Measurements from ENCODE around the gene DLG5.

Gene DLG5

GRCh38 chr10:77902159-77902558 lies 24.4 kb downstream of the DLG5 start:
- H3K4me3 ChIP-seq (ENCODE audit: low read length), result no peak overlapping the region
- no peak for TF ChIP-seq CTCF (IDR thresholded peaks at IDR 0.05; ENCODE audit: insufficient read depth, low read depth, low read length, missing control alignments)
- DNase-seq (ENCODE audit: low read depth), result no peak

GRCh38 chr10:77901743-77902142 lies 24.8 kb downstream of the DLG5 start:
- H3K4me3 ChIP-seq (ENCODE audit: low read length), result no peak overlapping the region
- DNase-seq (ENCODE audit: low read depth), result no peak
- no peak for TF ChIP-seq CTCF (IDR thresholded peaks at IDR 0.05; ENCODE audit: insufficient read depth, low read depth, low read length, missing control alignments)

GRCh38 chr10:77899690-77900089 lies 26.9 kb downstream of the DLG5 start:
- no peak overlapping the region for H3K4me3 ChIP-seq (ENCODE audit: low read length)
- DNase-seq (ENCODE audit: low read depth), result no peak
- no peak for TF ChIP-seq CTCF (IDR thresholded peaks at IDR 0.05; ENCODE audit: insufficient read depth, low read depth, low read length, missing control alignments)

GRCh38 chr10:77899080-77899477 lies 27.5 kb downstream of the DLG5 start:
- H3K4me3 ChIP-seq (ENCODE audit: low read length), result no peak overlapping the region
- TF ChIP-seq CTCF (IDR thresholded peaks at IDR 0.05; ENCODE audit: insufficient read depth, low read depth, low read length, missing control alignments), result no peak
- peak; percentile 88 for DNase-seq (ENCODE audit: low read depth)

- DNase-seq (ENCODE audit: low read depth), result peak; percentile 98
- peak overlapping the region; percentile 11 for H3K4me3 ChIP-seq (ENCODE audit: low read length)
- no peak for TF ChIP-seq CTCF (IDR thresholded peaks at IDR 0.05; ENCODE audit: insufficient read depth, low read depth, low read length, missing control alignments)
Observed at GRCh38 chr10:77898323-77899079, 28.1 kb downstream of the DLG5 start.

- TF ChIP-seq CTCF (IDR thresholded peaks at IDR 0.05; ENCODE audit: insufficient read depth, low read depth, low read length, missing control alignments), result no peak
- peak; percentile 73 for DNase-seq (ENCODE audit: low read depth)
- H3K4me3 ChIP-seq (ENCODE audit: low read length), result no peak overlapping the region
Observed at GRCh38 chr10:77896058-77896457, 30.5 kb downstream of the DLG5 start.

- no peak for TF ChIP-seq CTCF (IDR thresholded peaks at IDR 0.05; ENCODE audit: insufficient read depth, low read depth, low read length, missing control alignments)
- H3K4me3 ChIP-seq (ENCODE audit: low read length), result no peak overlapping the region
- DNase-seq (ENCODE audit: low read depth), result no peak
Observed at GRCh38 chr10:77894058-77894457, 32.5 kb downstream of the DLG5 start.
